ENCODE results near the gene MTX3.

Gene MTX3

GRCh38 chr5:79974886-79975285 is 16.2 kb downstream of the MTX3 start:
- H3K4ac ChIP-seq (ENCODE audit: low read depth, low read length) = no peak overlapping the region
- no peak overlapping the region for H3K9ac ChIP-seq (ENCODE audit: low read length)
- peaks cover 0 to 6% of the 10 kb centered on the region in 2 experiments for H3K4me1 ChIP-seq (ENCODE audit: control insufficient read depth in 1 of 2, insufficient read depth in 2 of 2, low read length in 2 of 2)
- no peak overlapping the region for H2BK120ac ChIP-seq (ENCODE audit: insufficient read depth, low read length, poor library complexity)
- no peak overlapping the region for H2BK5ac ChIP-seq (ENCODE audit: low read depth, low read length, poor library complexity)
- H3K14ac ChIP-seq (ENCODE audit: low read length) = no peak overlapping the region
- H4K12ac ChIP-seq (ENCODE audit: low read depth, low read length) = no peak overlapping the region
- peaks cover 4% of the 10 kb centered on the region for H3K79me1 ChIP-seq (ENCODE audit: low read length)
- H2AK5ac ChIP-seq (ENCODE audit: low read length) = no peak overlapping the region
- H3K9me3 ChIP-seq (ENCODE audit: insufficient read depth, low read depth, low read length) = no peaks in the 10 kb centered on the region
- WGBS (ENCODE audit: extremely low coverage, insufficient coverage, insufficient read length) = no CpG with 5 or more reads among the region's 2 CpGs
- no peak overlapping the region for H3K18ac ChIP-seq (ENCODE audit: low read length)
- peak overlapping the region; percentile 88 for H3K27ac ChIP-seq (ENCODE audit: low read depth, low read length)
- no peak overlapping the region for H3K23ac ChIP-seq (ENCODE audit: low read length)
- H2BK12ac ChIP-seq (ENCODE audit: low read length) = no peak overlapping the region
- no peak overlapping the region for H3K4me2 ChIP-seq (ENCODE audit: low read length)
- no peak overlapping the region for H2AFZ ChIP-seq (ENCODE audit: insufficient read depth, low read length, poor library complexity)
- peak; percentile 45 to 86 for DNase-seq
- no peaks in the 10 kb centered on the region for H3K27me3 ChIP-seq (ENCODE audit: insufficient read depth, low read length)
- no peaks in the 10 kb centered on the region for H3K79me2 ChIP-seq (ENCODE audit: control insufficient read depth, insufficient read depth, low read length, poor library complexity)
- no peak overlapping the region for H3K4me3 ChIP-seq (ENCODE audit: low read depth, low read length)
- no peak overlapping the region for H4K8ac ChIP-seq (ENCODE audit: low read depth, low read length)
- no peak overlapping the region for H4K91ac ChIP-seq (ENCODE audit: low read depth, low read length)
- peaks cover 4 to 5% of the 10 kb centered on the region in 2 experiments for H3K36me3 ChIP-seq (ENCODE audit: control insufficient read depth in 1 of 2, insufficient read depth in 2 of 2, low read length in 2 of 2)

- no peaks in the 10 kb centered on the region for H3K27me3 ChIP-seq (ENCODE audit: insufficient read depth, low read length)
- no peak overlapping the region for H4K8ac ChIP-seq (ENCODE audit: low read depth, low read length)
Measured at GRCh38 chr5:79973996-79974395, 17.1 kb downstream of the MTX3 start.

GRCh38 chr5:79973511-79973910 is 17.6 kb downstream of the MTX3 start:
- Histone ChIP-seq H2AK5ac (ENCODE audit: low read length) (peak overlapping the region; percentile 57), H3K27ac (ENCODE audit: low read depth, low read length) (no peak overlapping the region), H3K23ac (ENCODE audit: low read length) (no peak overlapping the region), H3K79me2 (ENCODE audit: control insufficient read depth, insufficient read depth, low read length, poor library complexity) (no peaks in the 10 kb centered on the region), H3K9ac (ENCODE audit: low read length) (no peak overlapping the region), H3K4ac (ENCODE audit: low read depth, low read length) (no peak overlapping the region), H3K4me1 (ENCODE audit: control insufficient read depth in 1 of 2, insufficient read depth in 2 of 2, low read length in 2 of 2) (peaks cover 0 to 6% of the 10 kb centered on the region in 2 experiments), H2BK5ac (ENCODE audit: low read depth, low read length, poor library complexity) (no peak overlapping the region), H3K27me3 (ENCODE audit: insufficient read depth, low read length) (no peaks in the 10 kb centered on the region), H3K9me3 (ENCODE audit: insufficient read depth, low read depth, low read length) (no peaks in the 10 kb centered on the region), H2BK120ac (ENCODE audit: insufficient read depth, low read length, poor library complexity) (peak overlapping the region; percentile 28), H2AFZ (ENCODE audit: insufficient read depth, low read length, poor library complexity) (no peak overlapping the region), H3K36me3 (ENCODE audit: control insufficient read depth in 1 of 2, insufficient read depth in 2 of 2, low read length in 2 of 2) (peaks cover 4 to 5% of the 10 kb centered on the region in 2 experiments), H3K14ac (ENCODE audit: low read length) (no peak overlapping the region), H3K18ac (ENCODE audit: low read length) (no peak overlapping the region), H4K12ac (ENCODE audit: low read depth, low read length) (no peak overlapping the region), H2BK12ac (ENCODE audit: low read length) (peak overlapping the region; percentile 63), H4K91ac (ENCODE audit: low read depth, low read length) (peak overlapping the region; percentile 54), H3K79me1 (ENCODE audit: low read length) (peaks cover 4% of the 10 kb centered on the region), H4K8ac (ENCODE audit: low read depth, low read length) (no peak overlapping the region), H3K4me2 (ENCODE audit: low read length) (no peak overlapping the region), H3K4me3 (ENCODE audit: low read depth, low read length) (no peak overlapping the region)
- DNase-seq = no peak
- no CpG with 5 or more reads among the region's 3 CpGs for WGBS (ENCODE audit: extremely low coverage, insufficient coverage, insufficient read length)

More at GRCh38 chr5:79973996-79974395, 17.1 kb downstream of the MTX3 start:
- H3K79me1 ChIP-seq (ENCODE audit: low read length) = peaks cover 4% of the 10 kb centered on the region
- H2BK5ac ChIP-seq (ENCODE audit: low read depth, low read length, poor library complexity) = no peak overlapping the region
- H2BK120ac ChIP-seq (ENCODE audit: insufficient read depth, low read length, poor library complexity) = no peak overlapping the region
- H4K12ac ChIP-seq (ENCODE audit: low read depth, low read length) = no peak overlapping the region
- H3K18ac ChIP-seq (ENCODE audit: low read length) = no peak overlapping the region
- H3K4me2 ChIP-seq (ENCODE audit: low read length) = no peak overlapping the region
- no peak overlapping the region for H3K23ac ChIP-seq (ENCODE audit: low read length)
- DNase-seq = no peak
- no peak overlapping the region for H2AFZ ChIP-seq (ENCODE audit: insufficient read depth, low read length, poor library complexity)
- no peak overlapping the region for H3K9ac ChIP-seq (ENCODE audit: low read length)
- peaks cover 0 to 6% of the 10 kb centered on the region in 2 experiments for H3K4me1 ChIP-seq (ENCODE audit: control insufficient read depth in 1 of 2, insufficient read depth in 2 of 2, low read length in 2 of 2)
- no peaks in the 10 kb centered on the region for H3K9me3 ChIP-seq (ENCODE audit: insufficient read depth, low read depth, low read length)
- no peak overlapping the region for H4K91ac ChIP-seq (ENCODE audit: low read depth, low read length)
- H3K4ac ChIP-seq (ENCODE audit: low read depth, low read length) = no peak overlapping the region
- WGBS (ENCODE audit: extremely low coverage, insufficient coverage, insufficient read length) = no CpG with 5 or more reads among the region's 3 CpGs
- no peak overlapping the region for H2AK5ac ChIP-seq (ENCODE audit: low read length)
- peaks cover 4 to 5% of the 10 kb centered on the region in 2 experiments for H3K36me3 ChIP-seq (ENCODE audit: control insufficient read depth in 1 of 2, insufficient read depth in 2 of 2, low read length in 2 of 2)
- no peak overlapping the region for H2BK12ac ChIP-seq (ENCODE audit: low read length)
- no peak overlapping the region for H3K4me3 ChIP-seq (ENCODE audit: low read depth, low read length)
- H3K79me2 ChIP-seq (ENCODE audit: control insufficient read depth, insufficient read depth, low read length, poor library complexity) = no peaks in the 10 kb centered on the region
- H3K27ac ChIP-seq (ENCODE audit: low read depth, low read length) = no peak overlapping the region
- no peak overlapping the region for H3K14ac ChIP-seq (ENCODE audit: low read length)

GRCh38 chr5:79971156-79971555 is 19.9 kb downstream of the MTX3 start:
- peaks cover 0 to 6% of the 10 kb centered on the region in 2 experiments for H3K4me1 ChIP-seq (ENCODE audit: control insufficient read depth in 1 of 2, insufficient read depth in 2 of 2, low read length in 2 of 2)
- H3K18ac ChIP-seq (ENCODE audit: low read length) = no peak overlapping the region
- H2BK120ac ChIP-seq (ENCODE audit: insufficient read depth, low read length, poor library complexity) = no peak overlapping the region
- no peak overlapping the region for H2BK12ac ChIP-seq (ENCODE audit: low read length)
- H3K14ac ChIP-seq (ENCODE audit: low read length) = no peak overlapping the region
- DNase-seq = no peak
- no peaks in the 10 kb centered on the region for H3K9me3 ChIP-seq (ENCODE audit: insufficient read depth, low read depth, low read length)
- no peak overlapping the region for H2BK5ac ChIP-seq (ENCODE audit: low read depth, low read length, poor library complexity)
- no peak overlapping the region for H4K91ac ChIP-seq (ENCODE audit: low read depth, low read length)
- H3K79me2 ChIP-seq (ENCODE audit: control insufficient read depth, insufficient read depth, low read length, poor library complexity) = no peaks in the 10 kb centered on the region
- H3K4me3 ChIP-seq (ENCODE audit: low read depth, low read length) = no peak overlapping the region
- no peak overlapping the region for H3K4ac ChIP-seq (ENCODE audit: low read depth, low read length)
- H4K8ac ChIP-seq (ENCODE audit: low read depth, low read length) = no peak overlapping the region
- H3K9ac ChIP-seq (ENCODE audit: low read length) = no peak overlapping the region
- no peak overlapping the region for H3K4me2 ChIP-seq (ENCODE audit: low read length)
- H3K27me3 ChIP-seq (ENCODE audit: insufficient read depth, low read length) = no peaks in the 10 kb centered on the region
- H3K36me3 ChIP-seq (ENCODE audit: control insufficient read depth in 1 of 2, insufficient read depth in 2 of 2, low read length in 2 of 2) = no peaks in the 10 kb centered on the region
- no peak overlapping the region for H4K12ac ChIP-seq (ENCODE audit: low read depth, low read length)
- H3K27ac ChIP-seq (ENCODE audit: low read depth, low read length) = no peak overlapping the region
- H3K79me1 ChIP-seq (ENCODE audit: low read length) = peaks cover 4% of the 10 kb centered on the region
- no peak overlapping the region for H2AK5ac ChIP-seq (ENCODE audit: low read length)
- no peak overlapping the region for H2AFZ ChIP-seq (ENCODE audit: insufficient read depth, low read length, poor library complexity)
- no peak overlapping the region for H3K23ac ChIP-seq (ENCODE audit: low read length)
- WGBS (ENCODE audit: extremely low coverage, insufficient coverage, insufficient read length) = no CpG with 5 or more reads among the region's 4 CpGs
